Muscle of leg (tissue), 16 donors: Measurements from ENCODE around the gene FCGBP. TPM values are rescaled to one million over a fixed set of nuclear protein-coding genes. Genes with fewer than 3 reads are reported as not detected.

ENCODE experiments used
- DNase-seq: peaks from one replicate; pipeline ENCODE4 v3.0.0; 2013
- H3K27ac ChIP-seq: one replicate; pipeline ENCODE4 v1.5.1; 2013; ENCODE audit warnings: mild to moderate bottlenecking, low read length, control low read depth
- H3K27me3 ChIP-seq: one replicate; pipeline ENCODE4 v1.6.1; 2013; ENCODE audit warnings: low read length; ENCODE audit not compliant: control insufficient read depth, insufficient read depth
- H3K36me3 ChIP-seq: one replicate; pipeline ENCODE4 v1.6.1; 2013; ENCODE audit warnings: low read length; ENCODE audit not compliant: control insufficient read depth, insufficient read depth
- H3K4me1 ChIP-seq: one replicate; pipeline ENCODE4 v1.6.1; 2013; ENCODE audit warnings: low read length; ENCODE audit not compliant: control insufficient read depth, insufficient read depth
- H3K4me3 ChIP-seq: one replicate; pipeline ENCODE4 v1.5.1; 2013; ENCODE audit warnings: low read length, control low read depth
- H3K9me3 ChIP-seq: replicated peaks from 2 replicates; pipeline ENCODE4 v1.6.1; 2013; ENCODE audit warnings: low read depth, low read length; ENCODE audit not compliant: control insufficient read depth
- WGBS: methylation state at CpG from one replicate; pipeline ENCODE4 v1.1.5; 2013; ENCODE audit warnings: missing lambda C conversion rate; ENCODE audit not compliant: insufficient coverage; 5-methylcytosine and 5-hydroxymethylcytosine counted together
- long read RNA-seq, 11 donors: transcript quantifications; one replicate each; lab custom pipeline, GENCODE V29; 2026
- polyA plus RNA-seq, 8 donors: library from polyadenylated mRNA; unstranded; fragments of 120-200 nt; gene quantifications; one replicate each; pipeline versions ENCODE4 v1.2.1 to v1.2.3, GENCODE V29; 2013; ENCODE audit warnings: inconsistent platforms in 1 of 8, low replicate concordance in 1 of 8; ENCODE audit not compliant: insufficient read length in 8 of 8, insufficient read depth in 1 of 8
- total RNA-seq: library from RNA; stranded (reverse); fragments of 120-200 nt; gene quantifications from one replicate; pipeline ENCODE4 v1.2.4, GENCODE V29; 2013

FCGBP gene
- total RNA-seq (2.8 TPM), polyA plus RNA-seq (10 to 100 TPM in 2 of 8 donors, 1 to 10 TPM in 6; 1.9 to 11.7 (median 5.0) TPM)
- long read RNA-seq, donor 1 = 0 reads
- long read RNA-seq, donor 2 = 0 reads
- long read RNA-seq, donor 3, partial matches to known transcripts = 5 of 5 reads
- long read RNA-seq, donor 3, other reads (novel, unspliced or antisense) = 0 of 5 reads
- long read RNA-seq, donor 4, partial matches to known transcripts = 7 of 7 reads
- long read RNA-seq, donor 4, other reads (novel, unspliced or antisense) = 0 of 7 reads
- long read RNA-seq, donor 5, partial matches to known transcripts = 5 of 5 reads
- long read RNA-seq, donor 5, other reads (novel, unspliced or antisense) = 0 of 5 reads
- long read RNA-seq, donor 6 = 0 reads
- long read RNA-seq, donor 7, partial matches to known transcripts = 9 of 9 reads
- long read RNA-seq, donor 7, other reads (novel, unspliced or antisense) = 0 of 9 reads
- long read RNA-seq, donor 8 = 0 reads
- long read RNA-seq, donor 9, partial matches to known transcripts = 5 of 5 reads
- long read RNA-seq, donor 9, other reads (novel, unspliced or antisense) = 0 of 5 reads
- long read RNA-seq, donor 10 = 0 reads
- long read RNA-seq, donor 11 = 0 reads

GRCh38 chr19:39934584-39935363, at the start of gene FCGBP:
Gene FCGBP (minus strand): TSS chr19:39934634.
- no peak within 1 kb of the TSS for H3K27ac ChIP-seq
- H3K36me3 ChIP-seq = no peaks in the 10 kb centered on the region
- WGBS = 76% methylated on average over 4 of the region's 5 CpGs
- H3K27me3 ChIP-seq = no peaks in the 10 kb centered on the region
- DNase-seq = no peak
- no peaks in the 10 kb centered on the region for H3K9me3 ChIP-seq
- peaks cover 2% of the 10 kb centered on the region for H3K4me1 ChIP-seq
- no peak within 1 kb of the TSS for H3K4me3 ChIP-seq

GRCh38 chr19:39983695-39984300, 49.4 kb upstream of the FCGBP start:
- peaks cover 30% of the 10 kb centered on the region for H3K36me3 ChIP-seq
- no CpG with 5 or more reads among the region's 5 CpGs for WGBS

GRCh38 chr19:39982883-39983282, 48.4 kb upstream of the FCGBP start:
- no CpG with 5 or more reads among the region's 1 CpG for WGBS
- Histone ChIP-seq H3K36me3 (peaks cover 39% of the 10 kb centered on the region), H3K4me1 (no peaks in the 10 kb centered on the region), H3K27me3 (no peaks in the 10 kb centered on the region), H3K9me3 (peaks cover 24% of the 10 kb centered on the region), H3K27ac (no peak overlapping the region), H3K4me3 (no peak overlapping the region)
- no peak for DNase-seq

More at GRCh38 chr19:39983695-39984300, 49.4 kb upstream of the FCGBP start:
- no peaks in the 10 kb centered on the region for H3K27me3 ChIP-seq
- H3K4me1 ChIP-seq = no peaks in the 10 kb centered on the region
- no peak overlapping the region for H3K4me3 ChIP-seq
- no peak overlapping the region for H3K27ac ChIP-seq
- peaks cover 24% of the 10 kb centered on the region for H3K9me3 ChIP-seq
- DNase-seq = no peak

GRCh38 chr19:39974377-39975155, 40.1 kb upstream of the FCGBP start:
- H3K27me3 ChIP-seq = no peaks in the 10 kb centered on the region
- no peak for DNase-seq
- no peaks in the 10 kb centered on the region for H3K9me3 ChIP-seq
- peaks cover 57% of the 10 kb centered on the region for H3K36me3 ChIP-seq
- H3K4me1 ChIP-seq = peaks cover 15% of the 10 kb centered on the region
- H3K27ac ChIP-seq = no peak overlapping the region
- WGBS = 86% methylated on average over 20 of the region's 24 CpGs
- no peak overlapping the region for H3K4me3 ChIP-seq

GRCh38 chr19:39971380-39972035, 37.1 kb upstream of the FCGBP start:
- WGBS = 3% methylated on average over 21 of the region's 21 CpGs
- Histone ChIP-seq H3K9me3 (no peaks in the 10 kb centered on the region), H3K36me3 (peaks cover 29% of the 10 kb centered on the region), H3K4me1 (peaks cover 15% of the 10 kb centered on the region), H3K27me3 (no peaks in the 10 kb centered on the region), H3K27ac (peak overlapping the region; percentile 88), H3K4me3 (peak overlapping the region; percentile 98)
- DNase-seq = no peak

GRCh38 chr19:39970675-39971379, 36.4 kb upstream of the FCGBP start, which contains the start of gene PSMC4:
Gene PSMC4 (plus strand): TSS chr19:39971165. CDS start chr19:39971203, 38 bp downstream.
- Histone ChIP-seq H3K4me1 (peaks cover 15% of the 10 kb centered on the region), H3K4me3 (peak within 1 kb of the TSS; percentile 98), H3K36me3 (peaks cover 29% of the 10 kb centered on the region), H3K27me3 (no peaks in the 10 kb centered on the region), H3K9me3 (no peaks in the 10 kb centered on the region), H3K27ac (peak within 1 kb of the TSS; percentile 93)
- peak; percentile 100 for DNase-seq
- under 1% methylated on average over 43 of the region's 47 CpGs for WGBS

- peaks cover 24% of the 10 kb centered on the region for H3K36me3 ChIP-seq
- 7% methylated on average over 11 of the region's 11 CpGs for WGBS
- H3K9me3 ChIP-seq = no peaks in the 10 kb centered on the region
- DNase-seq = peak; percentile 58
- peak overlapping the region; percentile 71 for H3K4me3 ChIP-seq
- H3K27me3 ChIP-seq = no peaks in the 10 kb centered on the region
- peaks cover 15% of the 10 kb centered on the region for H3K4me1 ChIP-seq
- H3K27ac ChIP-seq = peak overlapping the region; percentile 93
These were observed 35.9 kb upstream of the FCGBP start for GRCh38 chr19:39970425-39970674.

GRCh38 chr19:39969681-39970424, 35.4 kb upstream of the FCGBP start:
- Histone ChIP-seq H3K9me3 (no peaks in the 10 kb centered on the region), H3K4me3 (peak overlapping the region; percentile 71), H3K27ac (peak overlapping the region; percentile 93), H3K36me3 (peaks cover 21% of the 10 kb centered on the region), H3K4me1 (peaks cover 15% of the 10 kb centered on the region), H3K27me3 (no peaks in the 10 kb centered on the region)
- DNase-seq = no peak
- WGBS = 90% methylated on average over 4 of the region's 13 CpGs
